H1 (cell line): ENCODE measurements around the gene KRT81. TPM values are rescaled to one million over a fixed set of nuclear protein-coding genes. Genes with fewer than 3 reads are reported as not detected.

Experiments
- EGR1 ChIP-seq: IDR thresholded peaks from 2 replicates; pipeline ENCODE4 v1.6.1; 2011; ENCODE audit warnings: low read depth, low read length, borderline replicate concordance
- ZNF274 ChIP-seq: IDR thresholded peaks from 2 replicates; pipeline ENCODE4 v1.7.0; 2012; ENCODE audit warnings: low read length, borderline replicate concordance; ENCODE audit errors: extremely low read depth
- polyA plus RNA-seq, 7 experiments: library from polyadenylated mRNA; depleted of rRNA in 3 of 7; stranded (reverse) in 5 of 7; unstranded in 2 of 7; fragments of >200 nt in 5 of 7; fragments of 200-250 nt in 2 of 7; gene quantifications; 1 replicate in 5 of 7; 2 replicates in 1 of 7; 4 replicates in 1 of 7; pipeline versions ENCODE4 v1.2.1 to v1.2.3, GENCODE V29; 2011 to 2013; ENCODE audit warnings: missing spikeins in 2 of 7, mixed read lengths in 2 of 7
- total RNA-seq: library from RNA; stranded (reverse); fragmentation: NEBNext Ultra II Directional; extraction: Animal tissue kit (Norgen Biotek cat#: 25700); gene quantifications from 2 replicates; pipeline ENCODE4 v1.2.1, GENCODE V29; 2021

The KRT81 gene
- total and polyA plus RNA-seq, 2 of the 8 experiments (the other 6 are each of a cell fraction or from before 2014, with no cell fraction given) = not detected

DNA sequence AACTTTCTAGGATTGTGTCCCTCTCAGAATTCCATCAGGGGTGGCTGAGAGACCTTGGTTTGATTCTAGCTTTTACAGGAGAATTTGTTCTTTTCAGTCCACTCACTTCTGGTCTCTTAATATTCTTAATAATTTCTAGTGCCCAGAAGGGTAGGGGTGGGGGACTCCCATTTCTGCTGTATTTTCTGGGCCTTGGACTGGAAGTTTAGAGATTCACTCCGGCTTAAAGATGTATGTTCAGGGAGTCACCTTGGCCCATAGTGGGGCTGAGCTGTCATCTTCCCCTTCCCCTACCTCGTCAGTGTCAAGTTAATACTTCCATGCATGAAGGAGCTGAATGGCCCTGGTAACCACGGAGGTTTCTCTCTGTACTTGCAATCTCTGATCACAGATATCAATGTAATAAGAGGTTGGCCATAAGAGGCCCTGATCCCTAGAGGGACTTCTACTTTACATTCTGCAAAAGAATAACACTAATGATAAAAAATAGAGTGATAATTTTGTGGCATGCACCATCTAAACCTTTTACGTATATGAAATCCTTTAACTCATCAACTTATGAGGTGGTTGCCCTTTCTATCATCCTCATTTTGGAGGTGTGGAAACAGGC lies 6.7 kb downstream of the KRT81 start (continued):
- TF ChIP-seq EGR1 (no peak), ZNF274 (no peak)
- TF ChIP-seq, all 59 proteins: peak for 0
